Subcutaneous abdominal adipose tissue (tissue), 5 donors: ENCODE results near the gene FGD5.

Experiments
- H3K27ac ChIP-seq: one replicate; pipeline ENCODE4 v1.7.0; 2013; ENCODE audit warnings: low read depth, mild to moderate bottlenecking, inconsistent platforms, low read length, moderate library complexity
- H3K27me3 ChIP-seq, 5 donors: one replicate each; pipeline ENCODE4 v1.7.0; 2013; ENCODE audit warnings: low read length in 5 of 5, inconsistent platforms in 1 of 5; ENCODE audit not compliant: control insufficient read depth in 5 of 5, insufficient read depth in 4 of 5
- H3K36me3 ChIP-seq, 5 donors: one replicate each; pipeline ENCODE4 v1.7.0; 2013; ENCODE audit warnings: low read length in 5 of 5; ENCODE audit not compliant: control insufficient read depth in 5 of 5, insufficient read depth in 5 of 5
- H3K4me1 ChIP-seq, 5 donors: one replicate each; pipeline ENCODE4 v1.7.0; 2013; ENCODE audit warnings: low read length in 5 of 5, mild to moderate bottlenecking in 3 of 5, moderate library complexity in 1 of 5; ENCODE audit not compliant: control insufficient read depth in 5 of 5, insufficient read depth in 5 of 5
- H3K4me3 ChIP-seq, 5 donors: one replicate each; pipeline ENCODE4 v1.7.0; 2013; ENCODE audit warnings: low read length in 5 of 5, low read depth in 1 of 5
- H3K9ac ChIP-seq, 5 donors: one replicate each; pipeline ENCODE4 v1.7.0; 2013; ENCODE audit warnings: low read length in 5 of 5, mild to moderate bottlenecking in 4 of 5, moderate library complexity in 3 of 5
- H3K9me3 ChIP-seq, 5 donors: one replicate each; pipeline ENCODE4 v1.7.0; 2013; ENCODE audit warnings: low read length in 5 of 5; ENCODE audit not compliant: control insufficient read depth in 5 of 5
- donor health status: healthy.
- donor health status: healthy.
- donor health status: healthy.
- donor health status: healthy.
- donor health status: healthy.

The FGD5 gene

DNA sequence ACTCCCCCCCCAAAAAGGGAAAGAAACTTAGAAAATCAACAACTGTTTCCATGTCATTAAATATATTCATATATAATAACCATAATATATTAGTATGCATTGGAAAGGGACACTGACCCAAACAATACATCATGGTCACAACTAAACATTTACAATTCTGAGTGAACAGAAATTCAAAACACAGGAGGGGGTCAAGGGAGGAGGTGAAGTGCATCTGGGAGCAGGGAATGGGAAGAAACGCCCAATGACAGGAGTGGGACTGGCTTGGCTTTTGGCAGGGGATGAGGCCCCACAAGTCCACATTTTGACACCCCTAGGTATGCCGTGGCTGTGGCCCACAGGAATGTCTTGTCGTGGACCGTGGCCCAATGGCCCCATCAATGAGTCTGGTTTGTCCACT, 41.1 kb downstream of the FGD5 start:
- Histone ChIP-seq H3K9ac (peak overlapping the region in 1 of 5 donors; percentile 21), H3K27ac (no peak overlapping the region), H3K9me3 (no peaks in the 10 kb centered on the region), H3K36me3 (peaks cover 0 to 9% (median 3%) of the 10 kb centered on the region in 5 donors), H3K4me3 (no peak overlapping the region), H3K4me1 (peaks cover 8 to 44% (median 31%) of the 10 kb centered on the region in 5 donors), H3K27me3 (peaks cover 0 to 3% (median 0%) of the 10 kb centered on the region in 5 donors)

DNA sequence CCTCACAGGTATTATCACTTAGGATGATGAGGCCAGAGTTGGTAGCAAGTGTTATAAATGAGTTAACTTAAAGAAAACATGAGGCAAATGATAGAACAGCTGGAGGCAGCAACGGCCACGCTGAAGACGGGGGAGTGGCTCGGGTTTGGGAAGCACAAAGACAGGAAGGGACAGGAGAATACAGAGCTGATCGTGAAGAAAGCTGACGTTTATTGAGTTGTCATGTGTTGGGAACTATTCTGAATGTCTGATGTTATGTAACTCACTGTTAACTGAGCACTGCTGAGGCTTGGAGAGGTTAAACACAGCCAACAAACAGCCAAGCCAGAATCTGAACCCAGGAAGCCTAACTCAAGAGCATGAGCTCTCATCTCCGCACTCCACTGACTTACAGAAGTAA, 42.3 kb downstream of the FGD5 start:
- peaks cover 8 to 44% (median 31%) of the 10 kb centered on the region in 5 donors for H3K4me1 ChIP-seq
- peak overlapping the region; percentile 32 for H3K27ac ChIP-seq

DNA sequence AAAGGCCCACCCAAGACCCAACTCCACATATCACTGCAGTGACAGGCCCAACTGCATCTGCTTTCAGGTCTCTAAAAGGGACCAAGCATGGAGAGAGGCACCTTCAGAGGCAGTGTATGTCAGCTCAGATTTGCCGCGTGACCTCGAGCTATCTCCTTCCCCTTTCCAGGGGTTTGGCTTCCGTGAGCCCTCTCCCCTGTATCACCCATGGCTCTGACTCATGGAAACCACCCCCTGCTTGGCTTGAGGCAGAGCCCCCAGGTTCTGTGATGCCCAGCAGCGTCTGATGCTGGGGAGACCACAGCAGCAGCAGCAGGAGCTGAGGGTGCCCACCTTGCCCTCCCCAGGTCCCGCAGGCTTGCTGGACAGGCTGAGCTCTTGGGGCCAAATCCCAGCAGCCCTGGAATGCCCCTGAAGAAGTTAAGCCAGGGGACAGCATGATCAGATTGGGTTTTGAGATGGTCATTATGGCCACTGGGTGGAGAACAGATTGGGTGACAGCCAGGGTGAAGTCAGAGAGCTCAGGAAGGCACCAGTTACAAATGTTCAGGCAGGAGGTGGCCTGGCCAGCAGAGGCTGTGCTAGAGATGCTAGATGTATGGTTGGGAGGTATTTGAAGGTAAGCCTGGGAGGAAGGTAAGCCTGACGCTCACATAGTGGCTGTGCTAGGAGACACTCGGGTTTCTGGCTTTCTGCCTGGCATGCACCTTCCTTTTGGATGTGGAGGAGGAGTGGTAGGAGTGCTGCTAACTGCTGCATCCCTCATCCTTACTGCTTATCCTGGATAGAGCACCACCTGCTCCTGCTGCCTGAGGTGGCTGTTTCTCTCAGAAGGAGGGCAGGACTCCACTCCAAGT, 42.9 kb downstream of the FGD5 start:
- Histone ChIP-seq H3K9ac (peak overlapping the region in 1 of 5 donors; percentile 58), H3K27ac (peak overlapping the region; percentile 32), H3K36me3 (peaks cover 0 to 19% (median 14%) of the 10 kb centered on the region in 5 donors), H3K9me3 (no peaks in the 10 kb centered on the region), H3K4me3 (peak overlapping the region in 1 of 5 donors; percentile 29), H3K27me3 (peaks cover 0 to 3% (median 0%) of the 10 kb centered on the region in 5 donors), H3K4me1 (peaks cover 8 to 44% (median 31%) of the 10 kb centered on the region in 5 donors)

More for the DNA sequence above, 42.3 kb downstream of the FGD5 start:
- Histone ChIP-seq H3K4me3 (peak overlapping the region in 1 of 5 donors; percentile 29), H3K9ac (peak overlapping the region in 1 of 5 donors; percentile 58), H3K9me3 (no peaks in the 10 kb centered on the region), H3K27me3 (peaks cover 0 to 3% (median 0%) of the 10 kb centered on the region in 5 donors), H3K36me3 (peaks cover 0 to 19% (median 10%) of the 10 kb centered on the region in 5 donors)

DNA sequence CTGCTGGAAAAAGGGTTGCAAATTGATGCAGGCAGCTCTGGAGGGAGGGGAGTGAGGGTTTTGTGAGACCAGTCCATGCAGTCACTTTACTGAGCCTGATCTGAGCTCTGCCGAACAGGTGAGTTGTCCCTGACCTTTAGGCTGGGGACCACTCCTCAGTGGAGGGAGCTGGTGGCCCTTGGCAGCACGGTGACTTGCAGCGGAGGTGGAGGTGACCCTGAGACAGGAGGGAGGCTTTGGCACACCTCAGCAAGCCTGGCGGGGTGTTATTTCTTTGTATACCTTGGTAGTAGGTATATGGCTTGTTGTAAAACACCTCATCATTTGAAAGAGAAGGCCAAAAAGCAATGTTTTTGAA, 43.5 kb downstream of the FGD5 start:
- Histone ChIP-seq H3K36me3 (peaks cover 0 to 20% (median 14%) of the 10 kb centered on the region in 5 donors), H3K27ac (peak overlapping the region; percentile 32), H3K27me3 (peaks cover 0 to 3% (median 0%) of the 10 kb centered on the region in 5 donors), H3K4me1 (peaks cover 8 to 44% (median 31%) of the 10 kb centered on the region in 5 donors), H3K4me3 (no peak overlapping the region), H3K9ac (peak overlapping the region in 1 of 5 donors; percentile 58), H3K9me3 (no peaks in the 10 kb centered on the region)

DNA sequence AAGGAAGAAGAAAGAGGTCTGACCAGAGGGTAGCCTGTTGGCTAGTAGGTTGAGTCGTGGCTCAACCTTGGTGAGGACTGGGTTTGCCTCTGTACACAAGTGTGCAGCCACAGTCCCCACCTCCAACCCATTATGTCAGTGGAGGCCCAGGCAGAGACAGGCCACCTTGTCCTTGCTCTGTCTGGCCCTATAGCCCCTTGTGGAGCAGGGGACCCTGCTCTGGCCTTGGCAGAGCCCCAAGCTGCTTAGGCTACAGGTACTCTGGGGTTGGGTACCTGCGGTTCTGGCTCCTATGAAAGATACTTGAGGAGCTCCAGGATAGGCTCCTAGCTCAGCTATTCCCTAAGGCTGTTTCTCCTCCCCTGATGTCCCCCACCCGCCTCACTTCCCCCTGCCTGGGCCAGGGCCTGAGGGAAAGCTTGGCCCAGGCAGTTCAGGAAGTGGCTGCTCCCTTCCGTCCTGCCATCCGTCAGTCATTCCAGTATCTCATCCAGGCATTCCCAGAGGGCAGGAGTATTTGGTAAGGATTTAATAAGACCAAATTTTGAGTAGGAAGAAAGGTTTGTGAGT, 44.0 kb downstream of the FGD5 start:
- H3K4me1 ChIP-seq: peaks cover 8 to 46% (median 31%) of the 10 kb centered on the region in 5 donors
- H3K27me3 ChIP-seq: peaks cover 0 to 3% (median 0%) of the 10 kb centered on the region in 5 donors
- H3K36me3 ChIP-seq: peaks cover 0 to 23% (median 17%) of the 10 kb centered on the region in 5 donors
- H3K9ac ChIP-seq: peak overlapping the region in 1 of 5 donors; percentile 59
- H3K9me3 ChIP-seq: no peaks in the 10 kb centered on the region
- H3K4me3 ChIP-seq: peak overlapping the region in 1 of 5 donors; percentile 13
- H3K27ac ChIP-seq: peak overlapping the region; percentile 32

DNA sequence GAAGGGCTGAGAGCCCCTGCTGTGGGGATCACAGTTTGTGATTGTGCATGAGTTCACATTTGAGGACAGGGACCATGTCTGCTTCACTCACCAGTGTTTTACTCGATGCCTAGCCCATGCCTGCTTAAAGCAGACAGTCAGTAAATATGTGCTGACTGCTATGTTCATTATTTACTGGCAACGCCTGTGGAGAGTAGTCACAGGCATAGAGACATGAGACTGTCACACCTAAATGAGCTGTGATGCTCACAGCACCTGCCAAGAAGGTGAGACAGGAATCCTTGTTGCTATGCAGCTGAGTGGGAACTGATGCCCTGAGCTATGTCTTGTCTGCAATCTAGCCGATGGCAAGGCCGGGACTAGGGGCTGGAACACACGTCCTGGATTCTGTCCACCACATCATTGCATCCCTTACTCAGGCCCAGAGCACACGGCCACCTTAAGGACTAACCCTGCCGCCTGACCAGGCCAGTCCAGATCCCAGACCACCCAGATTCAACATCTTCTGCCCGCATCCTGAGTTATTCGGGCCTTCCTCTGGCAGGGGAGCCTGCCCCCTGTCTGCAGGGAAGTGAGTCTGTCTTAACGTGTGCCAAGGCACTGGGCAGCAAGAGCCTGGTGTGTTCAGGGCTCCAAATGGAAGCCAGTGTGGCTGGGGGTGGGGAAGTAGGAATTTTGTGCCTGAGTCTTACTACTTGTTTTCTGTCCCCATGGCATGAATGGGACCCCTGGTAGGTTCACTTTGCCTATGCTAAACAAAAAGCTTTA, 44.8 kb downstream of the FGD5 start:
- no peaks in the 10 kb centered on the region for H3K9me3 ChIP-seq
- H3K4me3 ChIP-seq: no peak overlapping the region
- H3K4me1 ChIP-seq: peaks cover 8 to 52% (median 31%) of the 10 kb centered on the region in 5 donors
- peak overlapping the region in 2 of 5 donors; percentile 59 to 66 for H3K9ac ChIP-seq
- H3K27ac ChIP-seq: peak overlapping the region; percentile 32
- H3K27me3 ChIP-seq: peaks cover 0 to 3% (median 0%) of the 10 kb centered on the region in 5 donors
- peaks cover 0 to 26% (median 17%) of the 10 kb centered on the region in 5 donors for H3K36me3 ChIP-seq

DNA sequence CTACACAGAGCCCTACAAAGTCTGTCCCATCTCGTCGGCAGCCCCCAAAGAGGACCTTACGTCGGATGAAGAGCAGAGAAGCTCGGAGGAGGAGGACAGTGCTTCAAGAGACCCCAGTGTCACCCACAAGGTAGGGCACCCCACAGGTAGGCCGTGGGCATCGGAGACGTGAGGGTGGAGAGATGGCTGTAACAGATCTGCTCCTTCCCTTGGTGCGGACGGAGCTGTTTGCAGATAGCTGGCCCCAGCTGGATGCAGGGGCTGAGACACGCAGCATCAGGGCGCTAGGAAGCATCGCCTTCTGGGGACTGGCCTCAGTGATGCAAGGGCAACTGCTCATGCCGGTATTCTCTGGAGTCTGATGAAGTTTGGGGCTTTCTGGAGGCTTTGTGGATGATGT, 45.4 kb downstream of the FGD5 start:
- peaks cover 0 to 3% (median 0%) of the 10 kb centered on the region in 5 donors for H3K27me3 ChIP-seq
- H3K4me3 ChIP-seq: no peak overlapping the region
- H3K9ac ChIP-seq: no peak overlapping the region
- H3K36me3 ChIP-seq: peaks cover 0 to 26% (median 17%) of the 10 kb centered on the region in 5 donors
- no peaks in the 10 kb centered on the region for H3K9me3 ChIP-seq
- H3K4me1 ChIP-seq: peaks cover 8 to 53% (median 31%) of the 10 kb centered on the region in 5 donors
- peak overlapping the region; percentile 32 for H3K27ac ChIP-seq

DNA sequence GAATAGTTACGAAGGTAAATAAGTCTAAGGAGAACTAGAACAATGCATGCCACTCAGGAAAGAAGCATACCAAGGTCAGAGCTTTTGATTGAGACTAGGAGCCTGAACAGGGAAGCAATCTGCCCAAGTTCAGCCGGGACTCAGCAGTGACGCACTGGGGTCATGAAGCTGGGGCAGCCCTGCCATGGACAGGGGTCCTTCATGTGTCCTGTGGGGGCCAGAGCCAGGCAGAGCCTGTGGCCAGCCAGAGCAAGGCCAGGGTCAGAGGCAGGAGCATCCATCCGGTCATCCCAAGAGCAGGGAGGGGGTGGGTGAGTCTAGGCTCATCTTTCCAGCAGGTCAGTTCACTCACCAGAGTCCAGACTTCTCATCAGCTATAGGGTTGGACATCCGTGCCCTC, 47.9 kb downstream of the FGD5 start:
- Histone ChIP-seq H3K4me1 (peaks cover 8 to 60% (median 44%) of the 10 kb centered on the region in 5 donors), H3K9me3 (no peaks in the 10 kb centered on the region), H3K36me3 (peaks cover 0 to 29% (median 23%) of the 10 kb centered on the region in 5 donors), H3K27me3 (no peaks in the 10 kb centered on the region), H3K4me3 (no peak overlapping the region), H3K9ac (no peak overlapping the region), H3K27ac (no peak overlapping the region)

DNA sequence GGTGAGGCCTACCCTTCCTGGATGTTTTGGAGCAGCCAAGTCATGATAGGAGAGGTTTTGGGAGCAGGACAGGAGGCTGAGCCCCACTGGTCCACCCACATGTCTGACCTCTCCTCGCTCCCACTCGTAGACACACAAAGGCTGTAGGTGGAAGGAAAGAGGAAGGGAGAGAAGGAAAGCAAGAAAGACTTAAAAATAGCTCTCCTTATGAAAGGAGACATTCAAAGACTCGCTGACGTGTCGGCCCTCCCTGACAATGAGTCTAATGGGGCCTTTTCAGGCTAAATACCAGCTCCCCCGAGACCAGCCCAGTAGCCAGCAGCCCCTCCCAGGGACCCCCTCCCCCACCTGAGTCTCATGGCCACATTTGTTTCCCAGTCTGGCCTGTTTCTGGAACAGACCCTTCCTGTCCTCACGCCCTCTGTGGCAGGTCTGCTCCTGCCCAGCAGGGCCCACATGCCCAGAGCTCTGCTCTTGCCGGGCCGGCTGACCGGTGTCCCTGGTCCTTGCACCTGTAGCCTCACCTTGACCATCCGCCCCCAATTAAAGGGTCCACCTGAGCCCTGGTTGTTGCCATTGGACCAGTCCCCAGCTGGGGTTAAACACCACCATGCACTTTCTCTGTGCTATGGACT, 49.3 kb downstream of the FGD5 start:
- peaks cover 0 to 50% (median 34%) of the 10 kb centered on the region in 5 donors for H3K4me1 ChIP-seq
- H3K4me3 ChIP-seq: no peak overlapping the region
- no peaks in the 10 kb centered on the region for H3K9me3 ChIP-seq
- H3K9ac ChIP-seq: no peak overlapping the region
- no peak overlapping the region for H3K27ac ChIP-seq
- peaks cover 0 to 29% (median 23%) of the 10 kb centered on the region in 5 donors for H3K36me3 ChIP-seq
- no peaks in the 10 kb centered on the region for H3K27me3 ChIP-seq
